ENCODE data around the gene CERK. TPM values are rescaled to one million over a fixed set of nuclear protein-coding genes. Genes with fewer than 3 reads are reported as not detected.

Gene CERK
- total and polyA plus RNA-seq, 2 of the 13 experiments (the other 11 are each of a cell fraction or from before 2014, with no cell fraction given), result 40.3 to 41.9 TPM

DNA sequence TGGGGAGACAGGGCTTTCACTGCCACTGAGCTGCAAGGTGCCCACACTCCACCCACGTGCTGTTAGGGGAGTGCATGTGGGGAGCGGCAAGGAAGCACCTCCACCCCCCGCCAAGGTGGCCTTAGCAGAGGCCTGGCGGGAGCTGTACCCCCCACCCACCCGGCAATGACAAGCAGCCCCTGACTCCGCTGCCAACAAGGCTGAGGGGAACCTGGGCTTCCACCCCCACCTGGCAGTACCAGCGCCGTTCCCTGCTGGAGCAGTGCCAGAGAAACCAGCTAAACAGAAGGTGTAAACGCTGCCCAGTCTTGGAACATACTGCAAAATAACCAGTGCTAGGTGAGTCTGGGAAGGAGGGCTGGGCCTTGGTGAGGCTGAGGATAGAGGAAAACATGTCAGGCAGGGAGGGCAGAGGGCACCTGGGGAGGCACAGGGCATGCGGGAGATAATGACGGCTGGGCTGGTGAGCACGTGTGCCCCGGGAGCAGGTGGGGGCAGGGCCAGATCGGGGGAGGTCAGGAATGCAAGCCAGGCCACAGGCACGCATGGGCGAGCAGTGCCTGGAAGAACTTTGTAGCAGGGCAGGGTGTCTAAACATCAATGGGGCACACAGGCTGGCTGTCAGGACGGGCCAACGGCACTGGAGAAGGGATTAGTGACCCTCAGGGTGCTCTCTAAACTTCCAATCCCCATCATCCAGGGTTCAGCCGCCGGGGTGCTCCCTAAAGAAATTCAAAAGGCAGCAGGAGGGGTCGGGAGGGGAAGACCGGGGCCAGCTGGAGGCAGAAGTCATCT is 6.6 kb downstream of the CERK start (continued):
- TF ChIP-seq NBN (conservative IDR thresholded peaks at IDR 0.05) (no peak), U2AF1 (optimal IDR thresholded peaks at IDR 0.05; ENCODE audit: low read depth, low read length) (no peak), ZIK1 (CRISPR knock-in tag; IDR thresholded peaks at IDR 0.05; ENCODE audit: borderline replicate concordance, low read depth) (0 out of 2 replicates have a peak, but pooled peaks have one; percentile 1), CBX1 (IDR thresholded peaks at IDR 0.05; ENCODE audit: low read depth) (no peak), KLF13 (CRISPR knock-in tag; IDR thresholded peaks at IDR 0.05) (no peak), ZKSCAN5 (CRISPR knock-in tag; IDR thresholded peaks at IDR 0.05) (0 out of 2 replicates have a peak, but pooled peaks have one; percentile 32), RFXAP (CRISPR knock-in tag; IDR thresholded peaks at IDR 0.05; ENCODE audit: borderline replicate concordance) (peak; percentile 87; the same call in 1 of the 2 replicates), ZNF709 (CRISPR knock-in tag; IDR thresholded peaks at IDR 0.05) (0 out of 2 replicates have a peak, but pooled peaks have one; percentile 41), KLF15 (CRISPR knock-in tag; IDR thresholded peaks at IDR 0.05; ENCODE audit: borderline replicate concordance) (no peak), PHF21A (CRISPR knock-in tag; IDR thresholded peaks at IDR 0.05) (peak; percentile 93), HNF4A (CRISPR knock-in tag; IDR thresholded peaks at IDR 0.05) (peak; percentile 88), ZNF296 (CRISPR knock-in tag; conservative IDR thresholded peaks at IDR 0.05) (peak; percentile 86; the same call in 1 of the 2 replicates), AKAP8 (CRISPR knock-in tag; IDR thresholded peaks at IDR 0.05) (peak; percentile 98), ZNF232 (CRISPR knock-in tag; IDR thresholded peaks at IDR 0.05; ENCODE audit: borderline replicate concordance) (0 out of 2 replicates have a peak, but pooled peaks have one; percentile 26), STAT5B (CRISPR knock-in tag; IDR thresholded peaks at IDR 0.05) (peak; percentile 59; the same call in 1 of the 2 replicates), JUN (CRISPR knock-in tag; IDR thresholded peaks at IDR 0.05) (0 out of 2 replicates have a peak, but pooled peaks have one; percentile 47), ZBTB38 (CRISPR knock-in tag; IDR thresholded peaks at IDR 0.05) (peak; percentile 96), CHCHD3 (CRISPR knock-in tag; IDR thresholded peaks at IDR 0.05) (0 out of 2 replicates have a peak, but pooled peaks have one; percentile 55), SCMH1 (CRISPR knock-in tag; IDR thresholded peaks at IDR 0.05; ENCODE audit: borderline replicate concordance) (no peak), RNF2 (conservative IDR thresholded peaks at IDR 0.05; ENCODE audit: low read depth) (peak; percentile 67), ZNF335 (CRISPR knock-in tag; IDR thresholded peaks at IDR 0.05) (0 out of 2 replicates have a peak, but pooled peaks have one; percentile 62), ZNF451 (CRISPR knock-in tag; IDR thresholded peaks at IDR 0.05) (0 out of 2 replicates have a peak, but pooled peaks have one; percentile 45)
- TF ChIP-seq, protein P1, sequence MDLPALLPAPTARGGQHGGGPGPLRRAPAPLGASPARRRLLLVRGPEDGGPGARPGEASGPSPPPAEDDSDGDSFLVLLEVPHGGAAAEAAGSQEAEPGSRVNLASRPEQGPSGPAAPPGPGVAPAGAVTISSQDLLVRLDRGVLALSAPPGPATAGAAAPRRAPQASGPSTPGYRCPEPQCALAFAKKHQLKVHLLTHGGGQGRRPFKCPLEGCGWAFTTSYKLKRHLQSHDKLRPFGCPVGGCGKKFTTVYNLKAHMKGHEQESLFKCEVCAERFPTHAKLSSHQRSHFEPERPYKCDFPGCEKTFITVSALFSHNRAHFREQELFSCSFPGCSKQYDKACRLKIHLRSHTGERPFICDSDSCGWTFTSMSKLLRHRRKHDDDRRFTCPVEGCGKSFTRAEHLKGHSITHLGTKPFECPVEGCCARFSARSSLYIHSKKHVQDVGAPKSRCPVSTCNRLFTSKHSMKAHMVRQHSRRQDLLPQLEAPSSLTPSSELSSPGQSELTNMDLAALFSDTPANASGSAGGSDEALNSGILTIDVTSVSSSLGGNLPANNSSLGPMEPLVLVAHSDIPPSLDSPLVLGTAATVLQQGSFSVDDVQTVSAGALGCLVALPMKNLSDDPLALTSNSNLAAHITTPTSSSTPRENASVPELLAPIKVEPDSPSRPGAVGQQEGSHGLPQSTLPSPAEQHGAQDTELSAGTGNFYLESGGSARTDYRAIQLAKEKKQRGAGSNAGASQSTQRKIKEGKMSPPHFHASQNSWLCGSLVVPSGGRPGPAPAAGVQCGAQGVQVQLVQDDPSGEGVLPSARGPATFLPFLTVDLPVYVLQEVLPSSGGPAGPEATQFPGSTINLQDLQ (CRISPR knock-in tag; IDR thresholded peaks at IDR 0.05), result peak; percentile 89
- TF ChIP-seq, protein P2, sequence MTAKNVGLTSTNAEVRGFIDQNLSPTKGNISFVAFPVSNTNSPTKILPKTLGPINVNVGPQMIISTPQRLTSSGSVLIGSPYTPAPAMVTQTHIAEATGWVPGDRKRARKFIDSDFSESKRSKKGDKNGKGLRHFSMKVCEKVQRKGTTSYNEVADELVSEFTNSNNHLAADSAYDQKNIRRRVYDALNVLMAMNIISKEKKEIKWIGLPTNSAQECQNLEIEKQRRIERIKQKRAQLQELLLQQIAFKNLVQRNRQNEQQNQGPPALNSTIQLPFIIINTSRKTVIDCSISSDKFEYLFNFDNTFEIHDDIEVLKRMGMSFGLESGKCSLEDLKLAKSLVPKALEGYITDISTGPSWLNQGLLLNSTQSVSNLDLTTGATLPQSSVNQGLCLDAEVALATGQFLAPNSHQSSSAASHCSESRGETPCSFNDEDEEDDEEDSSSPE (CRISPR knock-in tag; IDR thresholded peaks at IDR 0.05), result peak; percentile 38; the same call in 1 of the 2 replicates
- TF ChIP-seq, protein P3, sequence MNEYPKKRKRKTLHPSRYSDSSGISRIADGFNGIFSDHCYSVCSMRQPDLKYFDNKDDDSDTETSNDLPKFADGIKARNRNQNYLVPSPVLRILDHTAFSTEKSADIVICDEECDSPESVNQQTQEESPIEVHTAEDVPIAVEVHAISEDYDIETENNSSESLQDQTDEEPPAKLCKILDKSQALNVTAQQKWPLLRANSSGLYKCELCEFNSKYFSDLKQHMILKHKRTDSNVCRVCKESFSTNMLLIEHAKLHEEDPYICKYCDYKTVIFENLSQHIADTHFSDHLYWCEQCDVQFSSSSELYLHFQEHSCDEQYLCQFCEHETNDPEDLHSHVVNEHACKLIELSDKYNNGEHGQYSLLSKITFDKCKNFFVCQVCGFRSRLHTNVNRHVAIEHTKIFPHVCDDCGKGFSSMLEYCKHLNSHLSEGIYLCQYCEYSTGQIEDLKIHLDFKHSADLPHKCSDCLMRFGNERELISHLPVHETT (CRISPR knock-in tag; conservative IDR thresholded peaks at IDR 0.05), result no peak; the same call in 1 of the 2 replicates

Data from HepG2 (cell line).